T1000 (cell line): Measurements from ENCODE around the gene PTPRQ.

Experiments used
- DNase-seq: peaks from one replicate; lab custom pipeline; 2025; ENCODE audit warnings: mixed read lengths; lab: John Stamatoyannopoulos, UW

The PTPRQ gene

DNA sequence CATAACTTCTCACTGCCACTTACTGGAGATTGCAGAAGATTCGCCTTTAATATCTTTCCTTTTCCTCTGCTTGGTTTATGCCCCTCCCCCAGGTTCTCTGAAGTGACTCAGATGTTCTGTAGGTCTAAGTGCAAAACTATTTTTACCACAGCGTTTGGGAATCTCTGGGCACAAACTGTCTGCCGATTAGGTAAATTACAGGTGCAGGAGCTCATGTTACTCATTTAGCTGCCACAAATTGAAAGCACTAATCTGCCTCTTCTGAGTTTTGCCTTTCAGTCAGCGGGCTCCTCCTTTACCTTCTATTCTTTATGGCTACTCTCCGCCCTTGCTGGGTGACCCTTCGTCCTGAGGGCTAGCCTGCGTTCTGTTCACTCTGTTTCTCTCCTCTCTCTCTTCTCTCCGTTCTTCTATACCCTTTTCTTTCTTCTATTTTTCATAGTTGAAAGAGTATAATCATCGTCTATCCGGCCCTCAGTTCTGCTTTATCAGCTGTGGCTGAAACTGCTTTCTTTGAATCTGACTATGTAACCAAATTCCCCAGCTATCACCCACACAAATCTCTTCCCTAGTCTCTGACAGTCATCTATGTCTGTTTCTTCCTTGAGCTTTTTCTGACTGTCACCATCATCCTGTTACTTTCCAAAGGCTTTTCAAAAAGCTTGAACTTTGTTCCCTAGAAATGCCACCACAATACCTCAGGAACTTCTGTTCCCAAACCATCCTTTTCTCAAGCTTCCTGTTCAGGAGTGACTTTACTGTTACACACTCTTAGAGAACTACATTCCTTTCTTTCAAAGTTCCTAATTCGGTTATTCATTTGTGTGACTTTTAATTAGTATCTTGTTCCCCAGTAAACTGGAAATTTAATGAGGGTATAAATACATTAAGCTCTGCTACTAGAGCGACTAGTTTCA lies 259.1 kb downstream of the PTPRQ start:
- DNase-seq: no peak

DNA sequence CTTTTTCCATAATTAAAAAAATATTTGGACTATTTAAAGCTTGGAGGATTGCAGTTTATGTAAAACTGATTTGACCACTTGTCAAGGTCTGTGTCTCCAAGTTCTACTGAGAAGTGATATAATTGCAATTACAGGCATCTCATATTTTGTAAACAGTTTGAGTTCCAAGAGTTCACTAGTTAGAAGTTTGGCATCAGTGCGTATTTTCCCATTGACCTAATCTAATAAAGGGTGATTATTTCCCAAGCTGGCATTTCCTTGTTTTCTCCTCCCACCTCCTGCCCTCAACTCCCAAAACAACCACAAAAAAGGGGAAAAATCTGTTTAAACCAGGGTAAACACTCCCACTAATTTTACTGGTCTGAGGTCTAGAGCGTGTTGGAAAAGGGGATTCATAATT lies 260.4 kb downstream of the PTPRQ start:
- DNase-seq: no peak

DNA sequence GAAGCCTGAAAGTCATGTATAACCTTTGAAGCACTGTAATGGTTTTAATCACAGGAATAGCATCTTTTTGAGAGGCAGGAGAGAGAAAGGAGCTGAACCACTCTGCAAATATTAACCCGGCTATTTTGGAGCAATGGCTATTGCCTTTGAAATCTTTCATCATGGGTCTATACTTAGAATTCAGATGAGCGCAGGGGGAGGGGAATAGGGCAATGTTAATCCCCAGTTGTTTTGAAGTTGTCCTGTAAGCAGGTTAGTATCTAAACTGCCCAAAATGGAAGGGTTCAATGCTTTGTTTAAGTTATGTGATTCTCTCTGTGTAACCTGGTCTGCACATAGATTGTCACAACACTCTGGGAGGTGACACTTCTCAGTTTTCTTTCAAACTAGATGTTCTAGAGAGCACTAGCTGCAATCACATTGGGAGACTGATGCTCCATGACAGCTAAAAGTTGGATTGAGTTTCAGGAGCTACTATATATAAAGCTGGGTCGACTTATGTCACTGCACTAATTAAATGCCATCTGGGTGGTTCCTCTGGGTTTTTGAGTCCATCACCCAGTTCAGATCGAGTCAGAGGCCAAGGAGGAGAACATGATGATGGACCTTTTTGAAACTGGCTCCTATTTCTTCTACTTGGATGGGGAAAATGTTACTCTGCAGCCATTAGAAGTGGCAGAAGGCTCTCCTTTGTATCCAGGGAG lies 263.2 kb downstream of the PTPRQ start, which contains the start of gene MYF6:
Gene MYF6, plus strand, starts transcription at position 509 of the 704 bp plus-strand sequence. Its CDS starts 86 bp downstream, at position 595.
- DNase-seq: no peak

GRCh38 chr12:80707830-80708258 lies 263.8 kb downstream of the PTPRQ start:
- DNase-seq: no peak

DNA sequence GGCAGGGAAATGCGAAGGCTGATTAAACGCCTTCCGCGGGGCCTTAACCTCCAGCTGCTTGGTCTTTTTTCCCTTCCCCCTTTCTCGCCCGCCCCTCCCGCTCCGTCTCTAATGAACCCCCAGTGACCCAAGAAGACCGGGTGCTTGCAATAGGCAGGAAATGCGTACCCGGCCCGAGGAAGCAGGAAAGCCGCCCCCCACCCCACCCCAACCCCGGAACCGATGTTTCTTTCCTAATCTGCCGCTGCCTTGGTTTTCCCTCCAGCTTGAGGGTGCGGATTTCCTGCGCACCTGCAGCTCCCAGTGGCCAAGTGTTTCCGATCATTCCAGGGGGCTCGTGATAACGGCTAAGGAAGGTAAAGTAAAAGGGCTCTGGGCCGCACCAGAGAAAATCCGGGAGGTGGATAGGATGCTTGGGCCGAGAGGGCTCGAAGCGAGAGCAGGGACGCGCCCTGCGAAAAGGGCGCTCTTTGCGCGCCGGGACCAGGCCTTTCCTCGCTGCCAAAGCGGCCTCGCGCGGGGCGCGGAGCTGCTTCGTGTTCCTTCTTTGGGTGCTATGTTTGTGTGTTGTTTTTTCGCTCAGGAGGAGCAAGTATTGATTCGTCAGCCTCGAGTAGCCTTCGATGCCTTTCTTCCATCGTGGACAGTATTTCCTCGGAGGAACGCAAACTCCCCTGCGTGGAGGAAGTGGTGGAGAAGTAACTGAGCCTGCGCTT lies 264.4 kb downstream of the PTPRQ start:
- no peak for DNase-seq

GRCh38 chr12:80708975-80709328 lies 264.9 kb downstream of the PTPRQ start:
- DNase-seq: no peak

GRCh38 chr12:80709811-80710726 lies 266.0 kb downstream of the PTPRQ start:
- DNase-seq: no peak

GRCh38 chr12:80710727-80711449 lies 266.9 kb downstream of the PTPRQ start:
- no peak for DNase-seq

DNA sequence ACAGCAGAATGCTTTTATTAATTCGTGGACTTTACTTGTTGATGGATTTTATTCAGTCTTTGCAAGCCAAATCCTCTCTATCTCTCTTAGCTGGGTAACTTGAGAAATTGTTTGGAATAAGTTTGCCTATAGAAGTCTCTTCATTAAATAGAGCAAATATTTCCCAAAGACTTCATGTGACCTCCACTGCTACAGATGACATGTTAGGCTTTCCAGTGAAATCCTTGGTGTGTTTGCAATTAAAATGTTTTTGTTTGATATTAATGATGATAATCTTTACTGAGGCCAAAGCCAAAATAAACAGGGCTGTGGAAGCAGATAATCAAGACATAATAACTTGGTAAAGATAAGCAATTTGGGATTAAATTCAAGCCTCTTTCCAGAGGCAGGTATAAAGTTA lies 267.8 kb downstream of the PTPRQ start:
- no peak for DNase-seq

- DNase-seq: no peak
These were observed 268.8 kb downstream of the PTPRQ start for GRCh38 chr12:80712866-80713265.

- DNase-seq: no peak
These were observed 269.4 kb downstream of the PTPRQ start for GRCh38 chr12:80713419-80713818.

DNA sequence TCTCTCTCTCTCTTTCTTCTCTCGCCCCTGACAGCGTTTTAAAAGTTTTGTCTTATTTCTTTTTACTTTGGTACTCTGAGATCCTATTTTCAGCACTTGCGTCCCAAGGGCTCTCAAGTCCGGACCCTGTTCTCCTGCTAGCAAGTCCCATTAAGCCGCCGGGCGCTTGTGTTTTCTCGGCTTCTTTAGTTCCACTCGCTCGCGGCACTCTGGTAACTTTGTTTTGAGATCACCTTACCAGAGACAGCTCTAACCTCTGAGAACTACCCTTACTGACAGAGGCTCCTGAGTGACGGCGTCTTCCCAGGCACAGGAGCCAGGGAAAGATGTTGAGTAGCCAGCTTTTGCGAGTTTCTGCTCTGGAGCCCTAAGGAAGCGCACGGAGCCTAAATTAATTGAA lies 270.0 kb downstream of the PTPRQ start:
- DNase-seq: no peak

- DNase-seq: no peak
These were observed 270.8 kb downstream of the PTPRQ start for GRCh38 chr12:80714846-80715245.

DNA sequence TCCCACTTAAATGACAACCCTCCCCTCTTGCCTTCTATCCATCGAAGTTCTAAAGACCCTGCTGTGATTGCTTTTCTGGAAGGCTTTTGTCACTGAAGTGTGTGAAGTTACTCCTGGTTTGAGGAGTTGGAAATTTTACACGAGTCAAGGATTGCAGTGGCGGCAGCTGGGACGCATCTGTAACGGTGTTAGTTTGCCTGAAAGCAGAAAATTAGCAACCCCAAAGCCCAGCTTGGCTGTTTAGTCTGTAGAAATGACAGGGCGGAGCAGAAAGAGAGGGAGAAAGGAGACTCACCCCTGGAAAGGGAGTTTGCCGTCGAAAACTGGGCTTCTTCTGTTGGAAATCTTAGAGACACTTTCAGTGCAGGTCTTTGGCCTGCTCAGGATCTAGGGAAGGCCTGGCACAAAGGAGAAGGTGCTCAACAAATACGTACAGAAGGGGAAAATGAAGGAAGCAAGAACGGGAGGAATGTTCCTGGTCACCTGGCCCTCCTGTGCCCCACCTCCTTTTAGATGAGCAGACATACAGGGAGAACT lies 271.7 kb downstream of the PTPRQ start:
- DNase-seq: no peak

DNA sequence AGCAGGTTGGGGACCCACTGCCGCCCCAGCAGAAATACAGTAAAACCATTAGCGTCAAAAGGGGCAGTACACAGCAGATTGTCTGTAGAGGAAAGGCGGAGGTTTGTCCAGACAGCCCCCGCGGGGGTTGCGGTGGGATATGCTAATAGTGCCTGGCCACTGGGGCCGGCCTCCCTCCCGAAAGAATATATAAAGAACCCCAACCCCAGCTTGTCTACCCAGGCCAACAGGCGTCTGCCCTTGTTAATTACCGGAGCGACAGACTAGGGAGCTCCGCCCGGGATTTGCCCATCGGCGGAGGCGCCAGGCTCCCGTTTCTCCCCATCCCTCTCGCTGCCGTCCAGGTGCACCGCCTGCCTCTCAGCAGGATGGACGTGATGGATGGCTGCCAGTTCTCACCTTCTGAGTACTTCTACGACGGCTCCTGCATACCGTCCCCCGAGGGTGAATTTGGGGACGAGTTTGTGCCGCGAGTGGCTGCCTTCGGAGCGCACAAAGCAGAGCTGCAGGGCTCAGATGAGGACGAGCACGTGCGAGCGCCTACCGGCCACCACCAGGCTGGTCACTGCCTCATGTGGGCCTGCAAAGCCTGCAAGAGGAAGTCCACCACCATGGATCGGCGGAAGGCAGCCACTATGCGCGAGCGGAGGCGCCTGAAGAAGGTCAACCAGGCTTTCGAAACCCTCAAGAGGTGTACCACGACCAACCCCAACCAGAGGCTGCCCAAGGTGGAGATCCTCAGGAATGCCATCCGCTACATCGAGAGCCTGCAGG lies 272.8 kb downstream of the PTPRQ start, which contains the start of gene MYF5:
Gene MYF5, plus strand, starts transcription at position 217 of the 774 bp plus-strand sequence. Its CDS starts 152 bp downstream, at position 369.
- no peak for DNase-seq

GRCh38 chr12:80717856-80718255 lies 273.8 kb downstream of the PTPRQ start:
- no peak for DNase-seq

DNA sequence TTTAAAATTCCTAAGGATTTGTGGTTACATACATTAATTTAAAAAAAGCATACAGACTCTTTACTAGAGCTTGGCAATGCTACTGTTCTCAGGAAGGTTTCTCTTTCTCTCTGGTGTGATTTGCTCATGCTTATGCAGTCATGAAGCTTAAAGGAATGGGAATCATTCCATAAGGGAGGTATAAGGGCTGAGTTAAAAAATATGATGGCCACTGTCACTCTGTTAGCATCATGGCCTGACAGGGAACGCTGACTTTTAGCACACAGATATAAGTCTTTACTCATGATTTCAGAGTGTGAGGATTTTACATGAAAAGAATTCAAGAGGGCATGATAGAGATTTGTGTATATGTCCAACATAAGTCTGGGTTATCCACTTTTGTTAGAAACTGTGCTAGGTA lies 276.5 kb downstream of the PTPRQ start:
- DNase-seq: no peak

- DNase-seq: no peak
These were observed 277.3 kb downstream of the PTPRQ start for GRCh38 chr12:80721326-80721725.
